Body of pancreas (tissue), 4 donors: Measurements from ENCODE around the gene LDB2.

Experiments used
- POLR2A ChIP-seq, 3 donors: fragments of 450-650 bp; IDR thresholded peaks; one replicate each; pipeline ENCODE4 v1.6.1; 2016; ENCODE audit warnings: antibody characterized with exemption in 3 of 3, mild to moderate bottlenecking in 2 of 3
- TF ChIP-seq, protein P1 (sequence below), 7 experiments: fragments of 450-650 bp in 4 of 7; fragments of 200-600 bp in 3 of 7; sonication (generic) in 3 of 7; IDR thresholded peaks; one replicate each; pipeline ENCODE4 v1.5.1; 2016 to 2019; ENCODE audit warnings: antibody characterized with exemption in 7 of 7

DNA sequence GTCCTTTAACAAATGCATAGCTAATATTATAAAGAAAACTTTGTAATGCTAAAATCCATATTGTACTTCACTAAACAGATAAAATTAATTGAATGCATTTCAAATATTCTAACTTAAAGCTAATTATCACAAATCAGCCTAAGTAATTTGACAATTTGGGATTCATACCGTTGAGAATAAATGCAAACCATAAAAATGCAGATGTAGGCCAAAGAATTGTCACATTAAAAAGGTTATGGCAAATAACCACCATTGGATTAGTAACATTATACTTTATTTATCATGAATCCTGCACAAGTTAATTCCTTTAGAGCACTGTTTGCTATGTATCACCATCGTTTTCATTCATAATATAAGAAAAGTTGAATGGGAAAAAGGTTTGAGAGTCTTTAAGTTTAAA is 301.0 kb downstream of the LDB2 start:
- TF ChIP-seq, protein P1, sequence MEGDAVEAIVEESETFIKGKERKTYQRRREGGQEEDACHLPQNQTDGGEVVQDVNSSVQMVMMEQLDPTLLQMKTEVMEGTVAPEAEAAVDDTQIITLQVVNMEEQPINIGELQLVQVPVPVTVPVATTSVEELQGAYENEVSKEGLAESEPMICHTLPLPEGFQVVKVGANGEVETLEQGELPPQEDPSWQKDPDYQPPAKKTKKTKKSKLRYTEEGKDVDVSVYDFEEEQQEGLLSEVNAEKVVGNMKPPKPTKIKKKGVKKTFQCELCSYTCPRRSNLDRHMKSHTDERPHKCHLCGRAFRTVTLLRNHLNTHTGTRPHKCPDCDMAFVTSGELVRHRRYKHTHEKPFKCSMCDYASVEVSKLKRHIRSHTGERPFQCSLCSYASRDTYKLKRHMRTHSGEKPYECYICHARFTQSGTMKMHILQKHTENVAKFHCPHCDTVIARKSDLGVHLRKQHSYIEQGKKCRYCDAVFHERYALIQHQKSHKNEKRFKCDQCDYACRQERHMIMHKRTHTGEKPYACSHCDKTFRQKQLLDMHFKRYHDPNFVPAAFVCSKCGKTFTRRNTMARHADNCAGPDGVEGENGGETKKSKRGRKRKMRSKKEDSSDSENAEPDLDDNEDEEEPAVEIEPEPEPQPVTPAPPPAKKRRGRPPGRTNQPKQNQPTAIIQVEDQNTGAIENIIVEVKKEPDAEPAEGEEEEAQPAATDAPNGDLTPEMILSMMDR (IDR thresholded peaks at IDR 0.05) = no peak
- no peak for TF ChIP-seq POLR2A (IDR thresholded peaks at IDR 0.05)
